SK-N-MC (cell line): Measurements from ENCODE around the gene GRIK4.

Experiments
- EZH2 ChIP-seq: fragments of 200-600 bp; sonication (generic); IDR thresholded peaks from one replicate; pipeline ENCODE4 v1.6.1; 2017; ENCODE audit warnings: antibody characterized with exemption
- FOXP2 ChIP-seq: optimal IDR thresholded peaks from 2 replicates; pipeline ENCODE3; 2011; ENCODE audit warnings: mild to moderate bottlenecking, moderate library complexity; ENCODE audit not compliant: insufficient read depth; ENCODE audit errors: extremely low read length, control extremely low read depth
- POLR2AphosphoS5 ChIP-seq: IDR thresholded peaks from 2 replicates; pipeline ENCODE4 v1.6.1; 2012; ENCODE audit warnings: mild to moderate bottlenecking, low read depth, low read length, borderline replicate concordance

DNA sequence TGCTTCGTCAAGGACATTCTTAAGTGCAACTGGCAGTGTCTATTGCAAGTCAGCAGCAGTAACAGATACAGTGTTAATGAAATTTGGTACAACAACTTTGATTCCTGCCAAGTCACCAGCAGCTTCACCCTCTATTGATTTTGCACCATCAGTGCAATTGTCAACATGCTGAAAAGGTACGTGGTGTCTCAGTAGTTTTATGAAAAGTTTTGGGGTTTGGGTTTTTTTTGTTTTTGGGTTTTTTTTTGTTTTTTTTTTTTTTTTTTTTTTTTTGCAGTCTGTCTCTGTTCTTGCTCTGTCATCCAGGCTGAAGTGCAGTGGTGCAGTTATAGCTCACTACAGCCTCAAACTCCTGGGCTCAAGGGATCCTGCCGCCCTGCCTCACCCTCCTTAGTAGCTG, 19.1 kb upstream of the GRIK4 start:
- TF ChIP-seq EZH2 (no peak), POLR2AphosphoS5 (no peak), FOXP2 (no peak)
